Cortex of kidney (tissue), 1 donor: ENCODE results near the gene MAN2A1.
"Not testable (repeated sequence)": the region's sequence is repeated elsewhere in the genome, so short reads cannot be mapped to it uniquely, and the experiment has no call there.

Source experiments
- DNase-seq: peaks from one replicate; lab custom pipeline; 2025; lab: John Stamatoyannopoulos, UW

MAN2A1 gene

GRCh38 chr5:109826426-109826825 lies 136.7 kb downstream of the MAN2A1 start:
- no peak for DNase-seq

- no peak for DNase-seq
Measured at GRCh38 chr5:109829331-109829730, 139.6 kb downstream of the MAN2A1 start.

- no peak for DNase-seq
Measured at GRCh38 chr5:109830955-109831502, 141.3 kb downstream of the MAN2A1 start.

- DNase-seq, result not testable (repeated sequence)
Measured at GRCh38 chr5:109832207-109833188, 142.8 kb downstream of the MAN2A1 start.

- no peak for DNase-seq
Measured at GRCh38 chr5:109833946-109834345, 144.2 kb downstream of the MAN2A1 start.

GRCh38 chr5:109836280-109836679 lies 146.6 kb downstream of the MAN2A1 start:
- DNase-seq, result no peak

- DNase-seq, result no peak
Measured at GRCh38 chr5:109837231-109837861, 147.6 kb downstream of the MAN2A1 start.

- DNase-seq, result no peak
Measured at GRCh38 chr5:109838157-109838556, 148.4 kb downstream of the MAN2A1 start.

GRCh38 chr5:109844148-109844547 lies 154.4 kb downstream of the MAN2A1 start:
- no peak for DNase-seq

- DNase-seq, result no peak
Measured at GRCh38 chr5:109844695-109845094, 155.0 kb downstream of the MAN2A1 start.

GRCh38 chr5:109848130-109848529 lies 158.4 kb downstream of the MAN2A1 start:
- DNase-seq, result no peak

GRCh38 chr5:109849478-109850088 lies 159.9 kb downstream of the MAN2A1 start:
- no peak for DNase-seq

- no peak for DNase-seq
Measured at GRCh38 chr5:109852371-109853155, 162.8 kb downstream of the MAN2A1 start.

- no peak for DNase-seq
Measured at GRCh38 chr5:109853377-109853776, 163.7 kb downstream of the MAN2A1 start.

- no peak for DNase-seq
Measured at GRCh38 chr5:109855056-109855455, 165.3 kb downstream of the MAN2A1 start.

GRCh38 chr5:109857405-109858031 lies 167.8 kb downstream of the MAN2A1 start:
- no peak for DNase-seq

- no peak for DNase-seq
Measured at GRCh38 chr5:109859537-109859936, 169.8 kb downstream of the MAN2A1 start.

GRCh38 chr5:109862301-109862700 lies 172.6 kb downstream of the MAN2A1 start:
- no peak for DNase-seq

- DNase-seq, result no peak
Measured at GRCh38 chr5:109863752-109864151, 174.0 kb downstream of the MAN2A1 start.

GRCh38 chr5:109865637-109866036 lies 175.9 kb downstream of the MAN2A1 start:
- DNase-seq, result no peak

- DNase-seq, result no peak
Measured at GRCh38 chr5:109866051-109866450, 176.3 kb downstream of the MAN2A1 start.
